ENCODE measurements around the gene C1orf35.

The C1orf35 gene

DNA sequence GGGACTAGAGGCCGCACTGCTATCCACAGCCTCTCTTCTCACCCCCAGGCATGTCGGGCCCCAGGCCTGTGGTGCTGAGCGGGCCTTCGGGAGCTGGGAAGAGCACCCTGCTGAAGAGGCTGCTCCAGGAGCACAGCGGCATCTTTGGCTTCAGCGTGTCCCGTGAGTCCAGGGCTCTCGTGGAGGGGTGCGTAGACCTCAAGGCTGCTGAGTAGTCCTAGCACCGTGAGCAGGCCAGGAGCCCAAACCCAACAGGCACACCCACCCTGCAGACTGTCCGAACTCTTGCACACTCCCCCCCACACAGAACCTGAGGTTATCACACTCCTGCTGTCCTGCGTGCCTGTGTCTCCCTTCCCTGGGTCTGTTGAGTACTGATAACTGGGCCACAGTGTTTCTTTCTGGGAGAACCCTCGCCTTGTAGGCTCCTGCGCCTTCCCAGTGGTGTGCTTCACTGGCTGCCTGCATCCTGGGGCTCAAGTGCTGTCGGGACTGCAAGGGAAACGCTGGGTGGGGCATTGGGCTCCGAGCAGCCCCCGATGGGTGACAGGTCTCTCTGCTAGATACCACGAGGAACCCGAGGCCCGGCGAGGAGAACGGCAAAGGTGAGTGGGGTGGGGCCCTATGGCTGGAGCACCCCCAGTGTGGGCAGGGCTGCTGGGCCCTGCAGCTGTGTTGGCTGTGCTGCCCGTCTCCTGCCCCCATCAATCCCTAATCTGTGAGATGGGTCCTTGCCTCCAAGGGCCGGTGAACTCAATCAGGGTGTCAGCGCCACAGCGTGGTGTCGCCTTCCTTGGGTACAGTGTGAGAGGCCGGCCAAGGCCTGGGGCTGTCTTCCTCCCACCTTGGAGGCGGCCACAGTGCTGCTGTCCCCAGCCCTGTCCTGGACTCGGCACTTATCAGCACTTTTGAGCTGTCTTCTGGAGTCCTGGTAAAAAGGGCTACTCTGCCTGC is 42.6 kb upstream of the C1orf35 start:
- TF ChIP-seq, protein P1, sequence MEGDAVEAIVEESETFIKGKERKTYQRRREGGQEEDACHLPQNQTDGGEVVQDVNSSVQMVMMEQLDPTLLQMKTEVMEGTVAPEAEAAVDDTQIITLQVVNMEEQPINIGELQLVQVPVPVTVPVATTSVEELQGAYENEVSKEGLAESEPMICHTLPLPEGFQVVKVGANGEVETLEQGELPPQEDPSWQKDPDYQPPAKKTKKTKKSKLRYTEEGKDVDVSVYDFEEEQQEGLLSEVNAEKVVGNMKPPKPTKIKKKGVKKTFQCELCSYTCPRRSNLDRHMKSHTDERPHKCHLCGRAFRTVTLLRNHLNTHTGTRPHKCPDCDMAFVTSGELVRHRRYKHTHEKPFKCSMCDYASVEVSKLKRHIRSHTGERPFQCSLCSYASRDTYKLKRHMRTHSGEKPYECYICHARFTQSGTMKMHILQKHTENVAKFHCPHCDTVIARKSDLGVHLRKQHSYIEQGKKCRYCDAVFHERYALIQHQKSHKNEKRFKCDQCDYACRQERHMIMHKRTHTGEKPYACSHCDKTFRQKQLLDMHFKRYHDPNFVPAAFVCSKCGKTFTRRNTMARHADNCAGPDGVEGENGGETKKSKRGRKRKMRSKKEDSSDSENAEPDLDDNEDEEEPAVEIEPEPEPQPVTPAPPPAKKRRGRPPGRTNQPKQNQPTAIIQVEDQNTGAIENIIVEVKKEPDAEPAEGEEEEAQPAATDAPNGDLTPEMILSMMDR (conservative IDR thresholded peaks at IDR 0.05): no peak
- H3K27ac ChIP-seq: no peak overlapping the region

DNA sequence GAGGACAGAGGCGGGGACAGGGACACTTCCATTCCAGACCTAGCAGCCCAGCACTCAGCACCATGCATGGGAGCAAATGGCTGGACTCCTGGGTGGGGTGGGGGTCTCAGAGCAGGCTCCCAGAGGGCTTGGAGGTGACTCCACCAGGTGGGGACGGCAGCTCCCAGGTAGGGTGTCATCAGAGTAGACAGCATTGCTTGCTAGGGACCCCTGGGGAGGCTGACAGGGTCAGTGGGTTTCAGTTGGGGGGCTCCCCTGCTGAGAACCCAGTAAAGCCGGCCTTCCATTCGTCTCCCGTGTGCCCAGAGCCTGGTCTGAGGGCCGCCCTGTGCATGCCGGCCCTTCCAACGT is 41.8 kb upstream of the C1orf35 start:
- TF ChIP-seq, protein P1 (conservative IDR thresholded peaks at IDR 0.05): no peak
- H3K27ac ChIP-seq: no peak overlapping the region

DNA sequence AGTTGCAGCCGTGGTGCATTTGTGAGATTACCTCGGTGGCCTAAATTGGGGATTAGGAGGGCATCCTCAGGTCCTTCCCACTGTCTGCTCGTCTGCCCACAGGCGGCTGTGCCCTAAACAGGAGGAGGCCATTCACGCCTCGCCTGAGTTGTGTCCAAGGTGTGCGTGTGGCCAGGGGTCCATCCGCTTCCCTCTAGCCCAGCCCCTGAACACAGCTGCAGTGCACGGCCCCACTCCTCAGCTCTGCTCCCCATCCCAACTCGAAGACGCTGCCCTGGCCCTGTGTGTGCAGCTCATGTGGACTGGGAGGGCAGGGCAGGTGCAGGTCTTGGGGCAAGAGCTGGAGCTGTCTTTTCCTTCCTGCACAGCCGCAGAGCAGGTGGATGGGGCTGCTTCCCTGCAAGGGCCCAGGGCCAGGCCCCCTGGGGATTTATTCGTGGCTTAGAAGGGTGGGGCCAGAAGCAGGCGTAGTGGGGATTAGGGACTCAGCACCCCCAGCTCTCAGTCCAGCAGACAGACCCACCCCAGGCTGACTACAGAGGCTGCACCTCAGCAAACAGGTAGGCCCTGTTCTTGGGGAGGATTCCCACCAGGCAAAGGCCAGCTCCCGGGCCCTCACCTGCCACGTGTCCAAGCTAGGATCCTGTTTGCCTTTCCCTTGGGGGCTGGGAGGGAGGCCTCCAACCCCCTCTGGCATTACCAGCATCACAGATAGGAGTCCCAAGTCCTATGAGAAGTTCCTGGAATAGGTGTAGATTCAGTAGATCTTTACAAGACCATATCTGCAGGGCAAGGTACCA is 41.3 kb upstream of the C1orf35 start:
- TF ChIP-seq, protein P1 (conservative IDR thresholded peaks at IDR 0.05): no peak
- H3K27ac ChIP-seq: no peak overlapping the region

DNA sequence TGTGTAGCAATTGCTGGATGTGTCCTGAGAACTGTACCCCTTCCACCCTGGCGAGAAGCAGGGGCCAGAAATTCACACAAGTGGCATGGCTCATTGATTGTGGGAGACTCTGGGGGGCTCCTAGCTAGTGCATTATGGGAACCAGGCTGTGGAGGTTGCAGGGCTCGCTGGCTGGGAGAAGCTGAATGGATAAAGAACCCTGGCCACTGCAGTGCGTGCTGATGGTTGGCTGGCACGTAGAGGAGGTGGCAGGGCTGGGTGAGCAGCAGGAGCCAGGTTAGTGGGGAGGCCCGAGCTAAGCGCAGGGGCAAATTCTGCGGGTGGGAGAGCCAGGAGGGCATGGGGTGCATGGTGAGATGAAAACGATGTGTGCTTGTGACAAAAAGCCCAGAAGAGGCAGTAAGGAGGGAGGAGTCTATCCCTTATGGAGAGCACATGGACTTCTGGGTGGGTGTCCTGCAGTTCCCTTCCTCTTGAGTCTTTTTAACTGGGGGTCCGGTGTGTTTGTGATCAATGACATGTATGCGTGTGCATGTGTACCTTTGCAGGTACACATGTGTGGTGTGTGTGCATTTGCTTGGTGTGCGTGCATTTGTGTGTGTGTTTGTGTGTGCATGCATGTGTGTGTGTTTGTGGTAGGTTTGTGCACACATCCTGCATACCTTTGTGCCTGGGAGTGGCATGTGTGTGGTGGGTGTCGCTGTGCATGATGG is 40.5 kb upstream of the C1orf35 start:
- TF ChIP-seq, protein P1 (conservative IDR thresholded peaks at IDR 0.05): no peak
- H3K27ac ChIP-seq: no peak overlapping the region

GRCh38 chr1:228142701-228143136 is 39.6 kb upstream of the C1orf35 start:
- TF ChIP-seq, protein P1 (conservative IDR thresholded peaks at IDR 0.05): no peak
- H3K27ac ChIP-seq: no peak overlapping the region

DNA sequence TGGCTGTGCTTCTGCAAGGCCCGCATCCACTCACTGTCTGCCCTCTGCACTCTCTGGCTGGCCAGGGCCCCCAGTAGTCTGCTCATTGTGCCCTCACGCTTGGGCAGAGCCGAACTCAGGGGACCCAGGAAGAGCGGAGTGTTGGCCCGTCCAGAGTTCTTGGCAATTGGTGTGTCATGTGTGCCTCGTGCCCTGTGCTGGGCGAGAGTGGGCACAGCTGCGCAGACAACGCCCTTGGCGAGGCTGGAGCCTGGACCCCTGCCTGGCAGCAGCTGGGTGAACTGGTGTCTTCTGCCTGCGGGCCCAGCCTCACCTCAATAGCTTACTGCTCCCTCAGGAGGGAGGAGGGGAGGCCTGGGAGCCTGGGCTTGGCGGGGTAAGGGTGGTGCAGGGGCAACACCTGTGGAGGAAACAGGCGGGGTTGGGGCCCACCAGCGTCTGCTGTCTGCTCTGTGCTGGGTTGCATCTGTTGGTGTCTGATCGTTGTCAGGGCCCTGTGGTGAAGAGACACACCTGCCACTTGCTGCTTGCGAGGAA is 39.1 kb upstream of the C1orf35 start:
- H3K27ac ChIP-seq: peak overlapping the region; percentile 60; the same call in 1 of the 2 replicates
- TF ChIP-seq, protein P1 (conservative IDR thresholded peaks at IDR 0.05): no peak

Data from VCaP (cell line).